ENCODE data around the gene DCPS. TPM values are rescaled to one million over a fixed set of nuclear protein-coding genes. Genes with fewer than 3 reads are reported as not detected.

DCPS gene
- polyA plus RNA-seq, 1 of the 3 experiments (the other 2 are of a cell fraction): 48.1 TPM

DNA sequence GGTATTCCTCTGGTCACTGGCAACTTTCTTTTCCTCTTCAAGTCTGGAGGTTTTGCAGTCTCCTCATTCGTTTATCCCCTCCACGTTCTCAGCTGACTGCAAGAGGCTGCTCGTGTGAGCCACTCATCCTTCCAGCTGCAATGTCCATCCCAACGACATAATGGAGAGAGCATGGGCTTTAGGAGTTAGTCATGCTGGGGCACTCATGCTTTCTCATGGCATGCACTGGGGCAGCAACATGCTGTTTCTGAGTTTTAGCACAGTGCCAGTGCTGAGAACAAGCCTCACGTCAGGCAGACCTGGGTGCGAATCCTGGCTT, 7.1 kb downstream of the DCPS start (continued):
- TF ChIP-seq, protein P1, sequence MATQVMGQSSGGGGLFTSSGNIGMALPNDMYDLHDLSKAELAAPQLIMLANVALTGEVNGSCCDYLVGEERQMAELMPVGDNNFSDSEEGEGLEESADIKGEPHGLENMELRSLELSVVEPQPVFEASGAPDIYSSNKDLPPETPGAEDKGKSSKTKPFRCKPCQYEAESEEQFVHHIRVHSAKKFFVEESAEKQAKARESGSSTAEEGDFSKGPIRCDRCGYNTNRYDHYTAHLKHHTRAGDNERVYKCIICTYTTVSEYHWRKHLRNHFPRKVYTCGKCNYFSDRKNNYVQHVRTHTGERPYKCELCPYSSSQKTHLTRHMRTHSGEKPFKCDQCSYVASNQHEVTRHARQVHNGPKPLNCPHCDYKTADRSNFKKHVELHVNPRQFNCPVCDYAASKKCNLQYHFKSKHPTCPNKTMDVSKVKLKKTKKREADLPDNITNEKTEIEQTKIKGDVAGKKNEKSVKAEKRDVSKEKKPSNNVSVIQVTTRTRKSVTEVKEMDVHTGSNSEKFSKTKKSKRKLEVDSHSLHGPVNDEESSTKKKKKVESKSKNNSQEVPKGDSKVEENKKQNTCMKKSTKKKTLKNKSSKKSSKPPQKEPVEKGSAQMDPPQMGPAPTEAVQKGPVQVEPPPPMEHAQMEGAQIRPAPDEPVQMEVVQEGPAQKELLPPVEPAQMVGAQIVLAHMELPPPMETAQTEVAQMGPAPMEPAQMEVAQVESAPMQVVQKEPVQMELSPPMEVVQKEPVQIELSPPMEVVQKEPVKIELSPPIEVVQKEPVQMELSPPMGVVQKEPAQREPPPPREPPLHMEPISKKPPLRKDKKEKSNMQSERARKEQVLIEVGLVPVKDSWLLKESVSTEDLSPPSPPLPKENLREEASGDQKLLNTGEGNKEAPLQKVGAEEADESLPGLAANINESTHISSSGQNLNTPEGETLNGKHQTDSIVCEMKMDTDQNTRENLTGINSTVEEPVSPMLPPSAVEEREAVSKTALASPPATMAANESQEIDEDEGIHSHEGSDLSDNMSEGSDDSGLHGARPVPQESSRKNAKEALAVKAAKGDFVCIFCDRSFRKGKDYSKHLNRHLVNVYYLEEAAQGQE (IDR thresholded peaks at IDR 0.05; ENCODE audit: low read depth, low read length): no peak
- TF ChIP-seq FOXJ3 (CRISPR knock-in tag; IDR thresholded peaks at IDR 0.05) (no peak), FOXM1 (IDR thresholded peaks at IDR 0.05; ENCODE audit: low read depth) (no peak)

GRCh38 chr11:126311401-126312291, 7.8 kb downstream of the DCPS start:
- H3K36me3 ChIP-seq (replicated peaks in 1 of 2; ENCODE audit: control insufficient read depth in 1 of 2, insufficient read depth in 2 of 2, low read length in 1 of 2): peaks cover 6 to 11% of the 10 kb centered on the region in 2 experiments
- ChIA-PET CTCF (interaction anchor here (0.8 to 10.0 kb wide), 31 partner anchors 8 to 1035 kb away, joined by 3 to 172 read pairs (median 6); no protein-coding TSS in a partner anchor), POLR2A (interaction anchor here (1.6 kb wide), 1 partner anchor 169 kb away, joined by 12 read pairs; no protein-coding TSS in a partner anchor)
- H3K4me2 ChIP-seq: no peak overlapping the region
- H3K4me1 ChIP-seq (ENCODE audit: control insufficient read depth in 1 of 2, insufficient read depth in 2 of 2, low read depth in 1 of 2, low read length in 1 of 2): peaks cover 4% of the 10 kb centered on the region in 2 experiments; a peak in 2 of 4 replicates
- peaks cover 18% of the 10 kb centered on the region for H3F3A ChIP-seq (replicated peaks; ENCODE audit: insufficient read depth)
- no peaks in the 10 kb centered on the region for H4K20me1 ChIP-seq (ENCODE audit: insufficient read depth)
- H3K79me2 ChIP-seq (ENCODE audit: insufficient read depth): no peaks in the 10 kb centered on the region; the same call in 1 of the 2 replicates
- no peak overlapping the region for H2AFZ ChIP-seq (ENCODE audit: low read depth)
- TF ChIP-seq SIN3A (IDR thresholded peaks at IDR 0.05; ENCODE audit: borderline replicate concordance, low read depth, low read length) (no peak), NFIC (IDR thresholded peaks at IDR 0.05; ENCODE audit: borderline replicate concordance) (no peak), CTCF (IDR thresholded peaks at IDR 0.05) (no peak)
- TF ChIP-seq, protein P2, sequence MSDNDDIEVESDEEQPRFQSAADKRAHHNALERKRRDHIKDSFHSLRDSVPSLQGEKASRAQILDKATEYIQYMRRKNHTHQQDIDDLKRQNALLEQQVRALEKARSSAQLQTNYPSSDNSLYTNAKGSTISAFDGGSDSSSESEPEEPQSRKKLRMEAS (IDR thresholded peaks at IDR 0.05; ENCODE audit: low read depth): no peak
- 98% methylated on average over 13 of the region's 14 CpGs for WGBS (ENCODE audit: low lambda C conversion rate)
- DNase-seq: no peak
- no peak overlapping the region for H3K4me3 ChIP-seq (ENCODE audit: low read depth in 2 of 2, low read length in 1 of 2)
- H3K27me3 ChIP-seq (ENCODE audit: insufficient read depth): no peaks in the 10 kb centered on the region
- no peak overlapping the region for H3K9ac ChIP-seq
- H3K9me3 ChIP-seq: no peaks in the 10 kb centered on the region
- no peak overlapping the region for H3K27ac ChIP-seq (ENCODE audit: low read depth in 2 of 2, low read length in 1 of 2)
- no peaks in the 10 kb centered on the region for H3K9me2 ChIP-seq

Data from SK-N-SH (cell line).